Endothelial cell of umbilical vein (primary cell): ENCODE results near the gene PAPPA2.

ENCODE experiments used
- CTCF ChIP-seq, 2 donors: IDR thresholded peaks; 1 replicate in 1 of 2; 2 replicates in 1 of 2; pipeline ENCODE4 v1.5.1; 2011; ENCODE audit warnings: low read length in 2 of 2, mild to moderate bottlenecking in 2 of 2, moderate library complexity in 2 of 2, control low read depth in 1 of 2, inconsistent platforms in 1 of 2, low read depth in 1 of 2; ENCODE audit not compliant: insufficient read depth in 1 of 2; ENCODE audit errors: extremely low read depth in 1 of 2
- EZH2 ChIP-seq: IDR thresholded peaks from 2 replicates; pipeline ENCODE4 v1.6.1; 2012; ENCODE audit warnings: borderline replicate concordance, low read depth, mild to moderate bottlenecking, moderate library complexity, low read length, inconsistent platforms; ENCODE audit not compliant: severe bottlenecking
- FOS ChIP-seq: IDR thresholded peaks from 2 replicates; pipeline ENCODE4 v1.6.1; 2011; ENCODE audit warnings: mild to moderate bottlenecking, low read length, moderate library complexity, borderline replicate concordance; ENCODE audit not compliant: insufficient read depth
- GATA2 ChIP-seq: IDR thresholded peaks from 2 replicates; pipeline ENCODE4 v1.7.0; 2011; ENCODE audit warnings: low read depth, mild to moderate bottlenecking, moderate library complexity, mixed read lengths, low read length; ENCODE audit not compliant: insufficient read length, insufficient read depth
- JUN ChIP-seq: IDR thresholded peaks from 2 replicates; pipeline ENCODE4 v1.6.1; 2011; ENCODE audit warnings: borderline replicate concordance, low read depth; ENCODE audit not compliant: insufficient read length, insufficient read depth
- MYC ChIP-seq: IDR thresholded peaks from one replicate; pipeline ENCODE4 v1.6.1; 2011; ENCODE audit warnings: mild to moderate bottlenecking, low read depth, low read length
- POLR2A ChIP-seq: IDR thresholded peaks from 2 replicates; pipeline ENCODE4 v1.6.1; 2012; ENCODE audit warnings: low read depth, mild to moderate bottlenecking, control low read depth, low read length
- POLR2AphosphoS5 ChIP-seq: IDR thresholded peaks from 2 replicates; pipeline ENCODE4 v1.6.1; 2012; ENCODE audit warnings: low read depth, mild to moderate bottlenecking, control low read depth, low read length, moderate library complexity; ENCODE audit not compliant: insufficient read depth
- TF ChIP-seq, protein P1 (sequence below): IDR thresholded peaks from 2 replicates; pipeline ENCODE4 v1.6.1; 2011; ENCODE audit not compliant: insufficient read depth, insufficient read length

DNA sequence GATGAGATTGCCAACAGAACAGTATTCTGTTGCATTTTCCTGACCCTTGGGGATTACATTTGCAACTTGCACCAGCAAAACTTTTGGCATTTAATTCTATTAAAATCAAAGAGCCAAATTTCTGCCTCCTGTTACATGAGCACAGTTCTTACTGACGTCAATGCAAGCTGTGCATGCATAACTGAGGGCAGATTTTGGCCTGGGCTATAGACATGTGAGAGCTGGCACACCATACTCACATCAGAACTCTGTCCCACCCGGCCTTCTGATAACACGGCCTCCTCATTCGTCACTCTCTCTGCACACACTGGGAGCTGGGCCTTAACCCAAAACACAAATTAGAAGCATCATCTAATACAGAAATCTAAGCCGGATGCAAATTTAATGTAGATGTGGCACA is 31.5 kb downstream of the PAPPA2 start:
- TF ChIP-seq CTCF (IDR thresholded peaks at IDR 0.05; ENCODE audit: extremely low read depth in 1 of 2, insufficient read depth in 1 of 2, low read depth in 1 of 2, low read length in 2 of 2) = no peak
- TF ChIP-seq, protein P1, sequence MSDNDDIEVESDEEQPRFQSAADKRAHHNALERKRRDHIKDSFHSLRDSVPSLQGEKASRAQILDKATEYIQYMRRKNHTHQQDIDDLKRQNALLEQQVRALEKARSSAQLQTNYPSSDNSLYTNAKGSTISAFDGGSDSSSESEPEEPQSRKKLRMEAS = no peak
- no peak for TF ChIP-seq FOS
- TF ChIP-seq EZH2 = no peak
- no peak for TF ChIP-seq POLR2A
- no peak for TF ChIP-seq POLR2AphosphoS5
- TF ChIP-seq MYC = no peak
- TF ChIP-seq JUN = no peak
- no peak for TF ChIP-seq GATA2
